GM18511 (cell line): ENCODE results near the gene PMVK.
"Not testable (repeated sequence)": the region's sequence is repeated elsewhere in the genome, so short reads cannot be mapped to it uniquely, and the experiment has no call there.

Source experiments
- ATAC-seq: cut with Tn5 transposase; IDR thresholded peaks from one replicate; pipeline ENCODE4 v1.9.1; 2021; ENCODE audit warnings: mild to moderate bottlenecking, moderate library complexity; ENCODE audit not compliant: unreplicated experiment

The PMVK gene

GRCh38 chr1:154925335-154926170 lies 11.0 kb downstream of the PMVK start:
- ATAC-seq = no peak

- ATAC-seq = no peak
Measured at GRCh38 chr1:154923695-154924094, 12.8 kb downstream of the PMVK start.

GRCh38 chr1:154913273-154913672 lies 23.2 kb downstream of the PMVK start:
- no peak for ATAC-seq

- no peak for ATAC-seq
Measured at GRCh38 chr1:154912755-154913154, 23.8 kb downstream of the PMVK start.

GRCh38 chr1:154911691-154912550 lies 24.6 kb downstream of the PMVK start:
- no peak for ATAC-seq

GRCh38 chr1:154910851-154911250 lies 25.7 kb downstream of the PMVK start:
- no peak for ATAC-seq

- ATAC-seq = no peak
Measured at GRCh38 chr1:154908937-154909336, 27.6 kb downstream of the PMVK start.

- ATAC-seq = not testable (repeated sequence)
Measured at GRCh38 chr1:154908129-154908528, 28.4 kb downstream of the PMVK start.

GRCh38 chr1:154906621-154907081 lies 29.9 kb downstream of the PMVK start:
- no peak for ATAC-seq

GRCh38 chr1:154902938-154903566 lies 33.5 kb downstream of the PMVK start:
- ATAC-seq = no peak

GRCh38 chr1:154901591-154901990 lies 34.9 kb downstream of the PMVK start:
- no peak for ATAC-seq

- ATAC-seq = no peak
Measured at GRCh38 chr1:154899041-154899440, 37.5 kb downstream of the PMVK start.

- no peak for ATAC-seq
Measured at GRCh38 chr1:154896771-154897286, 39.7 kb downstream of the PMVK start.

GRCh38 chr1:154895798-154896197 lies 40.7 kb downstream of the PMVK start:
- ATAC-seq = no peak

- ATAC-seq = no peak
Measured at GRCh38 chr1:154891452-154891851, 45.1 kb downstream of the PMVK start.

- no peak for ATAC-seq
Measured at GRCh38 chr1:154888757-154889156, 47.8 kb downstream of the PMVK start.

GRCh38 chr1:154886281-154887015 lies 50.1 kb downstream of the PMVK start:
- ATAC-seq = no peak

- no peak for ATAC-seq
Measured at GRCh38 chr1:154884869-154885701, 51.4 kb downstream of the PMVK start.
